ENCODE measurements around the gene TTLL11.

TTLL11 gene

GRCh38 chr9:122107291-122107805, 14.2 kb upstream of the TTLL11 start:
- Histone ChIP-seq H3F3A (ENCODE audit: control insufficient read depth, insufficient read depth) (no peaks in the 10 kb centered on the region), H3K79me2 (ENCODE audit: control insufficient read depth, low read length) (no peaks in the 10 kb centered on the region), H3K9me3 (ENCODE audit: control insufficient read depth, insufficient read depth, low read length) (peaks cover 5% of the 10 kb centered on the region), H3K4me2 (ENCODE audit: low read length) (no peak overlapping the region), H3K4me3 (ENCODE audit: low read length) (no peak overlapping the region), H3K4me1 (ENCODE audit: control insufficient read depth, low read length) (no peaks in the 10 kb centered on the region), H4K20me1 (ENCODE audit: control insufficient read depth, insufficient read depth, low read depth, low read length) (no peaks in the 10 kb centered on the region), H3K9me2 (replicated peaks; ENCODE audit: control insufficient read depth, low read length) (no peaks in the 10 kb centered on the region), H3K36me3 (ENCODE audit: control insufficient read depth, low read length) (no peaks in the 10 kb centered on the region), H3K27me3 (ENCODE audit: control insufficient read depth, low read length) (no peaks in the 10 kb centered on the region), H3K27ac (ENCODE audit: low read depth, low read length) (no peak overlapping the region)
- TF ChIP-seq, protein P1, sequence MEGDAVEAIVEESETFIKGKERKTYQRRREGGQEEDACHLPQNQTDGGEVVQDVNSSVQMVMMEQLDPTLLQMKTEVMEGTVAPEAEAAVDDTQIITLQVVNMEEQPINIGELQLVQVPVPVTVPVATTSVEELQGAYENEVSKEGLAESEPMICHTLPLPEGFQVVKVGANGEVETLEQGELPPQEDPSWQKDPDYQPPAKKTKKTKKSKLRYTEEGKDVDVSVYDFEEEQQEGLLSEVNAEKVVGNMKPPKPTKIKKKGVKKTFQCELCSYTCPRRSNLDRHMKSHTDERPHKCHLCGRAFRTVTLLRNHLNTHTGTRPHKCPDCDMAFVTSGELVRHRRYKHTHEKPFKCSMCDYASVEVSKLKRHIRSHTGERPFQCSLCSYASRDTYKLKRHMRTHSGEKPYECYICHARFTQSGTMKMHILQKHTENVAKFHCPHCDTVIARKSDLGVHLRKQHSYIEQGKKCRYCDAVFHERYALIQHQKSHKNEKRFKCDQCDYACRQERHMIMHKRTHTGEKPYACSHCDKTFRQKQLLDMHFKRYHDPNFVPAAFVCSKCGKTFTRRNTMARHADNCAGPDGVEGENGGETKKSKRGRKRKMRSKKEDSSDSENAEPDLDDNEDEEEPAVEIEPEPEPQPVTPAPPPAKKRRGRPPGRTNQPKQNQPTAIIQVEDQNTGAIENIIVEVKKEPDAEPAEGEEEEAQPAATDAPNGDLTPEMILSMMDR (IDR thresholded peaks at IDR 0.05; ENCODE audit: low read depth, low read length, poor library complexity, severe bottlenecking): no peak
- no peak for TF ChIP-seq EZH2phosphoT487 (IDR thresholded peaks at IDR 0.05; ENCODE audit: borderline replicate concordance, low read length)

- no peaks in the 10 kb centered on the region for H3K9me2 ChIP-seq (replicated peaks; ENCODE audit: control insufficient read depth, low read length)
- no peak for TF ChIP-seq EZH2phosphoT487 (IDR thresholded peaks at IDR 0.05; ENCODE audit: borderline replicate concordance, low read length)
- TF ChIP-seq, protein P1 (IDR thresholded peaks at IDR 0.05; ENCODE audit: low read depth, low read length, poor library complexity, severe bottlenecking): no peak
- no peaks in the 10 kb centered on the region for H3F3A ChIP-seq (ENCODE audit: control insufficient read depth, insufficient read depth)
- no peaks in the 10 kb centered on the region for H4K20me1 ChIP-seq (ENCODE audit: control insufficient read depth, insufficient read depth, low read depth, low read length)
- H3K79me2 ChIP-seq (ENCODE audit: control insufficient read depth, low read length): no peaks in the 10 kb centered on the region
- H3K4me1 ChIP-seq (ENCODE audit: control insufficient read depth, low read length): no peaks in the 10 kb centered on the region
- H3K36me3 ChIP-seq (ENCODE audit: control insufficient read depth, low read length): no peaks in the 10 kb centered on the region
- no peaks in the 10 kb centered on the region for H3K27me3 ChIP-seq (ENCODE audit: control insufficient read depth, low read length)
- H3K27ac ChIP-seq (ENCODE audit: low read depth, low read length): no peak overlapping the region
- H3K9me3 ChIP-seq (ENCODE audit: control insufficient read depth, insufficient read depth, low read length): peaks cover 5% of the 10 kb centered on the region
- H3K4me3 ChIP-seq (ENCODE audit: low read length): no peak overlapping the region
- no peak overlapping the region for H3K4me2 ChIP-seq (ENCODE audit: low read length)
Observed at GRCh38 chr9:122106576-122106975, 13.5 kb upstream of the TTLL11 start.

GRCh38 chr9:122103985-122104384, 10.9 kb upstream of the TTLL11 start:
- Histone ChIP-seq H3F3A (ENCODE audit: control insufficient read depth, insufficient read depth) (no peaks in the 10 kb centered on the region), H3K9me2 (replicated peaks; ENCODE audit: control insufficient read depth, low read length) (no peaks in the 10 kb centered on the region)
- no peak for TF ChIP-seq EZH2phosphoT487 (IDR thresholded peaks at IDR 0.05; ENCODE audit: borderline replicate concordance, low read length)
- TF ChIP-seq, protein P1 (IDR thresholded peaks at IDR 0.05; ENCODE audit: low read depth, low read length, poor library complexity, severe bottlenecking): no peak

More at GRCh38 chr9:122103985-122104384, 10.9 kb upstream of the TTLL11 start:
- Histone ChIP-seq H3K4me2 (ENCODE audit: low read length) (no peak overlapping the region), H3K27me3 (ENCODE audit: control insufficient read depth, low read length) (peaks cover 1% of the 10 kb centered on the region; the same call in 1 of the 2 replicates), H3K79me2 (ENCODE audit: control insufficient read depth, low read length) (no peaks in the 10 kb centered on the region), H3K4me1 (ENCODE audit: control insufficient read depth, low read length) (peaks cover 5% of the 10 kb centered on the region; the same call in 1 of the 2 replicates), H3K4me3 (ENCODE audit: low read length) (no peak overlapping the region), H4K20me1 (ENCODE audit: control insufficient read depth, insufficient read depth, low read depth, low read length) (no peaks in the 10 kb centered on the region), H3K36me3 (ENCODE audit: control insufficient read depth, low read length) (no peaks in the 10 kb centered on the region), H3K27ac (ENCODE audit: low read depth, low read length) (no peak overlapping the region), H3K9me3 (ENCODE audit: control insufficient read depth, insufficient read depth, low read length) (peaks cover 5% of the 10 kb centered on the region)

All from DOHH2 (cell line).